Activated T-helper 17 cell treated with anti-CD3 and anti-CD28 coated beads, Interleukin-2, amount 50 U/mL, for 72 hours (primary cell): Measurements from ENCODE around the gene POLD4. TPM values are rescaled to one million over a fixed set of nuclear protein-coding genes. Genes with fewer than 3 reads are reported as not detected.

Experiments
- ATAC-seq: fragments of 150-1000 bp; cut with Tn5 transposase; replicated peaks from 2 replicates; pipeline ENCODE4 v1.10.0; 2021; ENCODE audit warnings: mild to moderate bottlenecking, moderate library complexity
- H3K27ac Mint-ChIP-seq: one replicate; pipeline ENCODE4 v1.8.0; 2022; ENCODE audit warnings: mixed read lengths
- H3K27me3 Mint-ChIP-seq: one replicate; pipeline ENCODE4 v1.8.0; 2022; ENCODE audit warnings: mixed read lengths
- H3K36me3 Mint-ChIP-seq: one replicate; pipeline ENCODE4 v1.8.0; 2022; ENCODE audit warnings: low read depth, mild to moderate bottlenecking, mixed read lengths
- H3K4me1 Mint-ChIP-seq: one replicate; pipeline ENCODE4 v1.8.0; 2022; ENCODE audit warnings: mixed read lengths
- H3K4me3 Mint-ChIP-seq: one replicate; pipeline ENCODE4 v1.8.0; 2022; ENCODE audit warnings: mild to moderate bottlenecking, mixed read lengths
- H3K9me3 Mint-ChIP-seq: one replicate; pipeline ENCODE4 v1.8.0; 2022; ENCODE audit warnings: mixed read lengths
- total RNA-seq, 2 donors: library from RNA; stranded (reverse); gene quantifications; one replicate each; pipeline ENCODE4 v1.2.3, GENCODE V29; 2022

Gene POLD4
- total RNA-seq, 2 donors from 2014 or later, result 32.4 to 60.2 TPM

GRCh38 chr11:67302571-67303131 lies 50.7 kb downstream of the POLD4 start:
- Mint-ChIP-seq H3K36me3 (peaks cover 27% of the 10 kb centered on the region), H3K4me1 (peaks cover 6% of the 10 kb centered on the region), H3K4me3 (peak overlapping the region; percentile 53), H3K27ac (no peak overlapping the region), H3K9me3 (no peaks in the 10 kb centered on the region), H3K27me3 (no peaks in the 10 kb centered on the region)
- no peak for ATAC-seq

GRCh38 chr11:67301951-67302516 lies 51.3 kb downstream of the POLD4 start:
- peaks cover 6% of the 10 kb centered on the region for H3K4me1 Mint-ChIP-seq
- no peak for ATAC-seq
- H3K4me3 Mint-ChIP-seq, result peak overlapping the region; percentile 53
- H3K27ac Mint-ChIP-seq, result no peak overlapping the region
- peaks cover 33% of the 10 kb centered on the region for H3K36me3 Mint-ChIP-seq
- peaks cover under 1% of the 10 kb centered on the region for H3K9me3 Mint-ChIP-seq
- H3K27me3 Mint-ChIP-seq, result no peaks in the 10 kb centered on the region

GRCh38 chr11:67301313-67301921 lies 51.9 kb downstream of the POLD4 start:
- ATAC-seq, result no peak
- no peaks in the 10 kb centered on the region for H3K27me3 Mint-ChIP-seq
- H3K36me3 Mint-ChIP-seq, result peaks cover 39% of the 10 kb centered on the region
- H3K27ac Mint-ChIP-seq, result no peak overlapping the region
- H3K4me3 Mint-ChIP-seq, result no peak overlapping the region
- peaks cover 4% of the 10 kb centered on the region for H3K9me3 Mint-ChIP-seq
- H3K4me1 Mint-ChIP-seq, result peaks cover 11% of the 10 kb centered on the region

Other genes starting within 250 kb of the POLD4 start
- 100 to 1,000 TPM in 1 of 2 donors, 10 to 100 TPM in 1; 96.8 to 105 TPM for gene KDM2A, start 234.3 kb downstream of the POLD4 start, total RNA-seq
- 100 to 1,000 TPM; 197 to 265 TPM for gene GRK2, start 87.1 kb downstream of the POLD4 start, total RNA-seq
- 100 to 1,000 TPM; 102 to 137 TPM for gene ANKRD13D, start 64.2 kb downstream of the POLD4 start, total RNA-seq
- gene SSH3, start 50.0 kb downstream of the POLD4 start, total RNA-seq, result 10 to 100 TPM; 15.8 to 22.0 TPM
- 1 to 10 TPM in 1 of 2 donors, under 1 TPM in 1; 0.22 to 1.1 TPM for gene CLCF1, start 20.1 kb upstream of the POLD4 start, total RNA-seq
- gene RAD9A, start 38.4 kb upstream of the POLD4 start, total RNA-seq, result 10 to 100 TPM; 32.0 to 37.5 TPM
- gene PPP1CA, start 48.3 kb upstream of the POLD4 start, total RNA-seq, result 100 to 1,000 TPM; 220 to 322 TPM
- gene TBC1D10C, start 50.5 kb upstream of the POLD4 start, total RNA-seq, result 100 to 1,000 TPM; 155 to 197 TPM
- 10 to 100 TPM in 1 of 2 donors, 1 to 10 TPM in 1; 2.0 to 10.6 TPM for gene CARNS1, start 62.1 kb upstream of the POLD4 start, total RNA-seq
- gene RPS6KB2, start 74.9 kb upstream of the POLD4 start, total RNA-seq, result 10 to 100 TPM; 62.3 to 63.0 TPM
- 100 to 1,000 TPM; 112 to 228 TPM for gene PTPRCAP, start 84.1 kb upstream of the POLD4 start, total RNA-seq
- 100 to 1,000 TPM; 303 to 326 TPM for gene CORO1B, start 89.9 kb upstream of the POLD4 start, total RNA-seq
- gene GPR152, start 99.2 kb upstream of the POLD4 start, total RNA-seq, result not detected
- 1 to 10 TPM in 1 of 2 donors, under 1 TPM in 1; 0.32 to 2.2 TPM for gene CABP4, start 101.8 kb upstream of the POLD4 start, total RNA-seq
- gene TMEM134, start 115.7 kb upstream of the POLD4 start, total RNA-seq, result 10 to 100 TPM; 30.0 to 83.0 TPM
- 100 to 1,000 TPM; 152 to 186 TPM for gene AIP, start 129.5 kb upstream of the POLD4 start, total RNA-seq
- 100 to 1,000 TPM in 1 of 2 donors, 10 to 100 TPM in 1; 97.9 to 111 TPM for gene PITPNM1, start 151.8 kb upstream of the POLD4 start, total RNA-seq
- gene CDK2AP2, start 154.6 kb upstream of the POLD4 start, total RNA-seq, result 10 to 100 TPM; 65.0 to 71.7 TPM
- not detected for gene CABP2, start 169.9 kb upstream of the POLD4 start, total RNA-seq
- 100 to 1,000 TPM; 187 to 394 TPM for gene GSTP1, start 230.3 kb upstream of the POLD4 start, total RNA-seq